HEK293 (cell line): ENCODE data around the gene ETHE1.

ENCODE experiments used
- HOXA7 ChIP-seq: sonication (generic); formaldehyde crosslinking; IDR thresholded peaks from 2 replicates; pipeline ENCODE4 v1.8.1; 2022; ENCODE audit warnings: missing genetic modification reagents, borderline replicate concordance
- MEIS1 ChIP-seq: sonication (generic); formaldehyde crosslinking; IDR thresholded peaks from 2 replicates; pipeline ENCODE4 v1.8.1; 2022; ENCODE audit warnings: missing genetic modification reagents, mild to moderate bottlenecking, borderline replicate concordance
- ZNF133 ChIP-seq: fragments of 450-650 bp; formaldehyde crosslinking; IDR thresholded peaks from 2 replicates; pipeline ENCODE4 v1.5.1; 2016; ENCODE audit warnings: missing biosample characterization, missing genetic modification characterization
- ZNF561 ChIP-seq: fragments of 450-650 bp; IDR thresholded peaks from 2 replicates; pipeline ENCODE4 v1.5.1; 2018; ENCODE audit warnings: missing biosample characterization, missing genetic modification characterization, borderline replicate concordance
- ZNF596 ChIP-seq: fragments of 450-650 bp; IDR thresholded peaks from 2 replicates; pipeline ENCODE4 v1.5.0; 2018; ENCODE audit warnings: missing biosample characterization, mild to moderate bottlenecking, missing genetic modification characterization, moderate library complexity
- ZNF843 ChIP-seq: fragments of 450-650 bp; formaldehyde crosslinking; IDR thresholded peaks from 2 replicates; pipeline ENCODE4 v1.5.1; 2016; ENCODE audit warnings: missing biosample characterization, missing genetic modification characterization
- ZSCAN30 ChIP-seq: fragments of 450-650 bp; IDR thresholded peaks from 2 replicates; pipeline ENCODE4 v1.5.1; 2018; ENCODE audit warnings: missing biosample characterization, mild to moderate bottlenecking, missing genetic modification characterization, moderate library complexity
- TF ChIP-seq, protein P1 (sequence below): fragments of 450-650 bp; formaldehyde crosslinking; IDR thresholded peaks from 2 replicates; pipeline ENCODE4 v1.5.1; 2016; ENCODE audit warnings: missing biosample characterization, missing genetic modification characterization
- TF ChIP-seq, protein P2 (sequence below): fragments of 450-650 bp; formaldehyde crosslinking; IDR thresholded peaks from 2 replicates; pipeline ENCODE4 v1.5.1; 2016; ENCODE audit warnings: missing biosample characterization, missing genetic modification characterization

DNA sequence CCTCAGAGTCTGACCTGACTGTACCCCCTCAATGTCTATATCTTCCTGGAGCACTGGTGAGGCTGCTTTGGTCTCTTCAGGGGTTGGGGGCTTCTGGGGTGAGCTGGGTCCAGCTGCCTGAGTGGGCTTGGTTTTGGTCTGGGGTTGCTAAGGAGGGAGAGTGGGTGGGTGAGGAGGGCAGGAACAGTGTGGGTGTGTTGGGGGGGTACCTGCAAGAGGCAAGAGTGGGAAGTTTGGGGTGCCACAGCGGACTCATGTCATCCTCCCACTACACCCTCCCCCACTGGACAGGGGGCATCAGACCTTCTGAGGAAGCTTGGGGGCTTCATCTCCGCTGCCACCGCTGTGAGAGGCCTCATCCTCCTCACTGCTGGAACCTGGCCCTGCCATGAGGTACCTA is 19.6 kb upstream of the ETHE1 start:
- TF ChIP-seq ZNF133 (tag by site-specific recombination) (no peak), HOXA7 (no peak), MEIS1 (CRISPR knock-in tag) (no peak), ZNF596 (tag by site-specific recombination) (no peak), ZNF561 (tag by site-specific recombination) (no peak), ZNF843 (tag by site-specific recombination) (no peak), ZSCAN30 (tag by site-specific recombination) (no peak)
- TF ChIP-seq, protein P1, sequence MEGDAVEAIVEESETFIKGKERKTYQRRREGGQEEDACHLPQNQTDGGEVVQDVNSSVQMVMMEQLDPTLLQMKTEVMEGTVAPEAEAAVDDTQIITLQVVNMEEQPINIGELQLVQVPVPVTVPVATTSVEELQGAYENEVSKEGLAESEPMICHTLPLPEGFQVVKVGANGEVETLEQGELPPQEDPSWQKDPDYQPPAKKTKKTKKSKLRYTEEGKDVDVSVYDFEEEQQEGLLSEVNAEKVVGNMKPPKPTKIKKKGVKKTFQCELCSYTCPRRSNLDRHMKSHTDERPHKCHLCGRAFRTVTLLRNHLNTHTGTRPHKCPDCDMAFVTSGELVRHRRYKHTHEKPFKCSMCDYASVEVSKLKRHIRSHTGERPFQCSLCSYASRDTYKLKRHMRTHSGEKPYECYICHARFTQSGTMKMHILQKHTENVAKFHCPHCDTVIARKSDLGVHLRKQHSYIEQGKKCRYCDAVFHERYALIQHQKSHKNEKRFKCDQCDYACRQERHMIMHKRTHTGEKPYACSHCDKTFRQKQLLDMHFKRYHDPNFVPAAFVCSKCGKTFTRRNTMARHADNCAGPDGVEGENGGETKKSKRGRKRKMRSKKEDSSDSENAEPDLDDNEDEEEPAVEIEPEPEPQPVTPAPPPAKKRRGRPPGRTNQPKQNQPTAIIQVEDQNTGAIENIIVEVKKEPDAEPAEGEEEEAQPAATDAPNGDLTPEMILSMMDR (tag by site-specific recombination): no peak
- TF ChIP-seq, protein P2, sequence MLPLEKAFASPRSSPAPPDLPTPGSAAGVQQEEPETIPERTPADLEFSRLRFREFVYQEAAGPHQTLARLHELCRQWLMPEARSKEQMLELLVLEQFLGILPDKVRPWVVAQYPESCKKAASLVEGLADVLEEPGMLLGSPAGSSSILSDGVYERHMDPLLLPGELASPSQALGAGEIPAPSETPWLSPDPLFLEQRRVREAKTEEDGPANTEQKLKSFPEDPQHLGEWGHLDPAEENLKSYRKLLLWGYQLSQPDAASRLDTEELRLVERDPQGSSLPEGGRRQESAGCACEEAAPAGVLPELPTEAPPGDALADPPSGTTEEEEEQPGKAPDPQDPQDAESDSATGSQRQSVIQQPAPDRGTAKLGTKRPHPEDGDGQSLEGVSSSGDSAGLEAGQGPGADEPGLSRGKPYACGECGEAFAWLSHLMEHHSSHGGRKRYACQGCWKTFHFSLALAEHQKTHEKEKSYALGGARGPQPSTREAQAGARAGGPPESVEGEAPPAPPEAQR: no peak
